Measurements from ENCODE around the gene CRABP2. TPM values are rescaled to one million over a fixed set of nuclear protein-coding genes. Genes with fewer than 3 reads are reported as not detected.

CRABP2 gene
- total RNA-seq, 2 experiments from 2014 or later = 0.68 to 0.80 TPM

DNA sequence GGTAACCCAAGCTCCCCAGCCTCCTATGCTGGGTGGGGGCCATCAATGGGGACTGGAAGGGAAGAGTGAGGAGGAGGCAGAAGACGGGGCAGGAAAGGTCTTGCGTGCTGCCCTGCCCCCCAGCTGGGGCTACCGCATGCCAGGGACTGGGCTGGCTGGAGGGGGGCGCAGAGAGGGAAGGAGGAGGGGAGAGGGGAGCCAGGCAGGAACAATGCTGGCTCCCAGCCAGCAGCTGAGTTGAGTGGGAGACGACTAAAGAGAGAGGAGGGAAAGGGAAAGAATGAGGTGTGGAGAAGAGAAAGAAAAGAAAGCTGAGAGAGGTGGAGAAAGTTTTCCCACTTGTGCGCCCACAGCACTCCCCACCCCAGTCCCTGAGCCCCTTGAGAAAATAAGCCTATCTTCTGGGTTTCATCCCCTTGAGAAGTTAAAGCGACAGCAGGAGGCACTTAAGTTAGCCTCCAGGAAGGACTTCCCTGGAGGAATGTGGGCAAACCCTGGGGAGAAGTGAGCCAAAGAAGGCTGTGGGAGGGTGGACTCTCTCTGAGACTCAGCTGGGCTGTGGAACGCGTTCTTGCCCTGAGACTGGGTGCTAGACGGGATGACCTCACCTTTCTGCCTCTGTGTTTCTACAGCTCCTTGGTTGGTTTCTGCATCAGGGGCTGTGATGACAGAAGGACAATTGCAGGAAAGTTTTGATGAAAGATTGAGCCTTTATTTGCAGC lies 15.3 kb downstream of the CRABP2 start:
- POLR2A ChIA-PET = interaction anchor here (0.6 to 1.9 kb wide), 6 partner anchors 16 to 66 kb away, joined by 3 to 10 read pairs (median 5); partner anchors contain the start of genes CRABP2 and ISG20L2
- H3K4me3 Mint-ChIP-seq = no peak overlapping the region

DNA sequence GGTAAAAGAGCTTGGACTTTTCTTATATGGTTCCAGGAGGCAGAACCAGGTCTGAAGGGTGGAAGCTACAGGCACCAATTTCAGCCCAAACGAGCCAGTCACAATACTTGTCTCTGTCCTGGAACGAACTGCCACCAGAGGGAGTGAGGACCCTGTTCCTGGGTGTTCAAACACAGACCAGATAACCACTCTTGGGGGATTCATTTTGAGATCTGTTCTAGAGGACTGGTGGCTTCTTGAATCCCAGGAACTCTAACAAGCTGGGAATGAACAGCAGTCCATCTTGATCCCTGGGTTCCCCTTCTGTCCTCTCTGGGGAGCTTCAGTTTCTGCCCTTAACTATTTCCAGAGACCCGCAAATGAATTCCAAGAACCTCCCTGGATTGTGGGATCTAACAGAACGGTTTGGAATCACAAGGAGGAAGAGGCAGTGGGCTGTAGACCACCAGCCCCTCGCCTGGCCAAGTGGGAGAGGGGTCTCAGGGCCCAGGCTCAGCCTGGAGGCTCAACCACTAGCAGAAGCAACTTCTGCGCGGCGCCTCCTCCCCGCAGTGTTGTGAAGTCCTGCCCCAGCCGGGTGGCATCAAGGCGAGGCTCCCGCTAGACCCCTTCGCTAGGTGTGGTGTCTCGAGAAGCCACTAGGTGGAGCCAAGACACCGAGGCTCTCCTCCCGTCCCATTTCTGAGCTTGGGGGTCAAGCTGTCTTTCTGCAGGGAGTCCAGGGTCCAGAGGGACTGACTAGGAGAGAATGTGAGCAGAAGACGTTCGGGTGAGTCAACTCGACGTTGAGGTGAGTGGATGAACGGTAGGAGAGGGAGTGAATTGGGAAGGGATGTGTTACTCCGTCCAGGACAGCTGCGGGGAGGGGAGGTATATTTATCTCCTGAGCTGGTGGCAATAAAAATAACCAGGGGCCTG lies 16.1 kb downstream of the CRABP2 start:
- Mint-ChIP-seq H3K9me3 (no peaks in the 10 kb centered on the region), H3K27ac (peak overlapping the region; percentile 64), H3K4me3 (no peak overlapping the region), H3K36me3 (no peaks in the 10 kb centered on the region), H3K27me3 (peaks cover 61% of the 10 kb centered on the region), H3K4me1 (peaks cover 24% of the 10 kb centered on the region)
- DNase-seq = peak; percentile 74
- ATAC-seq (ENCODE audit: low read depth) = peak; percentile 93
- POLR2A ChIA-PET = interaction anchor here (1.0 to 1.9 kb wide), 5 partner anchors 15 to 40 kb away, joined by 3 to 10 read pairs (median 6); partner anchors contain the start of genes CRABP2 and ISG20L2

More for the DNA sequence above, 15.3 kb downstream of the CRABP2 start:
- ATAC-seq (ENCODE audit: low read depth) = no peak
- Mint-ChIP-seq H3K4me1 (peaks cover 17% of the 10 kb centered on the region), H3K9me3 (no peaks in the 10 kb centered on the region), H3K27ac (no peak overlapping the region), H3K36me3 (no peaks in the 10 kb centered on the region), H3K27me3 (peaks cover 61% of the 10 kb centered on the region)
- no peak for DNase-seq

DNA sequence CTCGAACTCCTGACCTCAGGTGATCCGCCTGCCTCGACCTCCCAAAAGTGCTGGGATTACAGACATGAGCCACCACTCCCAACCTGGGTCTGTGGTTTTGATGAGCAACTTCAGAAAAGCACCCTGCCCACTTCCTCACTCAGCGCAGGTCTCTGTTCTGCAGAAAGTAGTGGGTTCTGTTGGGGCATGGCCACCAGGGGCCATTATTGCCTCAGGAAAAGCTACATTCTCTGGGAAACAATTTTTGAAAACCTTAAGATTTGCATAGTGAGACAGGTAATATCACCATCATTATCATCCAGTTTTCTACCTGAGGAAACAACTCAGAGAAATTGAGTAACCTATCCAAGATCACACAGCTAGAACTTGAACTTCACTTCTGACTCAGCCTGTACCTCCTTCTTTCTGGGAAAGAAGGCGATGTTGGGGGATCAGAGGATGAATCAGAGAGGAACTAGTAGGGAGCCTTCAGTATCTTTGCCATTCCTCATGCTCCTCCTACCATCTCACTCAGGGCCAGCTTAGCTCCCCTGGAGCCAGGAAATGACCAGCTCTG lies 21.1 kb downstream of the CRABP2 start:
- Mint-ChIP-seq H3K36me3 (no peaks in the 10 kb centered on the region), H3K4me1 (peaks cover 16% of the 10 kb centered on the region), H3K27ac (no peak overlapping the region), H3K27me3 (peaks cover 52% of the 10 kb centered on the region), H3K4me3 (no peak overlapping the region), H3K9me3 (no peaks in the 10 kb centered on the region)
- ATAC-seq (ENCODE audit: low read depth) (peak; percentile 83), DNase-seq (no peak)
- POLR2A ChIA-PET = interaction anchor here (0.7 to 1.8 kb wide), 5 partner anchors 22 to 68 kb away, joined by 4 to 7 read pairs (median 5); partner anchors contain the start of genes ISG20L2, METTL25B and MRPL24

DNA sequence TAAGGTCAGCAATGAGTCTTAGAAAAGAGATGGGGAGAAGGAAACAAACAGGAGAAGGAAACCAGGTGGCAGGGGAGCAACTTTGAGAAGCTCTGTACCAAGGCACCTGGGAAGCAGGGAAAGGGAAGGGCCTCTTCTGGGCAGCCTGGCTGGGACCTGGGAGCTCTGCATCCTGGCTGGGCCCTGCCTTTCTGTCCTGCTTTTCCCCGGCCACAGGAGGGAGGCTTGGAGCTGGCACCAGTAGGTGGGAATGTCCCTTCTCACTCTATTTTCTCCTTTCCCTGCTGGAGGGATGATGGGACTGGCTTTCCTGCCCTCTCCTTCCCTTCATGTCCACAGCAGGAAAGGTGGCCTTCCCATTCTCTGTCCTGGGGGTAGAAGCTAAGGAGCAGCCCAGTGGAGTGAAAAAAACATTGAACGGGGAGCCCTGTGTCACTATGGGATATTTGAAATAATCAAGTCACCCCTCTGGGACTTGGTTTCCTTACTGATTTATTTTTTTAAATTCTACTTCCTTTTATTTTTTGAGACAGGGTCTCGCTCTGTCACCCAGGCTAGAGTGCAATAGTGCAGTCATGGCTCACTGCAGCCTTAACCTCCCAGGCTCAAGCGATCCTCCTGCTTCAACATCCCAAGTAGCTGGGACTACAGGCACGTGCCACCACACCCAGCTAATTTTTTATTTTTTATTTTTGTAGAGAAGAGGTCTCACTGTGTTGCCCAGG lies 23.1 kb downstream of the CRABP2 start:
- no peak overlapping the region for H3K4me3 Mint-ChIP-seq
- H3K36me3 Mint-ChIP-seq = no peaks in the 10 kb centered on the region
- POLR2A ChIA-PET = no interaction called here
- no peak overlapping the region for H3K27ac Mint-ChIP-seq
- no peaks in the 10 kb centered on the region for H3K9me3 Mint-ChIP-seq
- peaks cover 58% of the 10 kb centered on the region for H3K27me3 Mint-ChIP-seq
- peaks cover 22% of the 10 kb centered on the region for H3K4me1 Mint-ChIP-seq
- ATAC-seq (ENCODE audit: low read depth) (no peak), DNase-seq (no peak)

DNA sequence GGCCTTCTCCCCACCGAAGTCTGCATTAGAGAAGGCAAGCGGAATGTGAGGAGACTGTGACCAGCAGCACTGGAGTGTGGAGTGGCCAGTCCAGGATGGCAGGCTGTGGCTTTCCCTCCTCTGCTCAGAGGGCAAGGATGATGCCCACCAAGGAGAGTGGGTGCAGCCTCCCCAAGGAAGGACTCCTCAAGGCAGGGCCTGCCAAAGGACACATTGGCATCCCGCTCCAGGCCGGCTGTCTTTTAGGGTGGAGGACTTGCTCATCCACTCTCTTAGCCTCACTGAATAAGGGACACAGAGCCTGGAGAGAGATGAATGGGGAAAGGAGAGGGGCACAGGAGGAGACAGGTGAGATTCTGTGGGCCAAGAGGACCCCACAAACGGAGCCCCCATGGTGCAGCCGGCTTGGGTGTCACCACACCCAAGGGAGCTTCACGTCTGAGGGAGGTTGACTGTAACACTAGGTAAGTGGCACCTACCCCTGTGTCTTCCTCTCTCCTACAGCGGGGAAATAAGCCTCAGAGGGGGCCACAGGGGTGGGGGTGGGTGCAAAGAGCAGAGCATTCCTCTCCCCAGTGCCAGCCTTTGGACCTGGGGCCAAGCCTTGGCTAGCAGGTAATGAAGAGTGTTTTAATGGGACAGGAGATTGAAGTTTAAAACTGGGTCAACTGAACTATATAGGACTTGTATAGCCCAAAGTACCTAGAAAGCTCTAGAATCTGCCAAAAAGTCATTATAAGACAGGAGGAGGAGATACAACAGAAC lies 24.0 kb downstream of the CRABP2 start:
- Mint-ChIP-seq H3K27me3 (peaks cover 63% of the 10 kb centered on the region), H3K27ac (no peak overlapping the region), H3K4me1 (peaks cover 22% of the 10 kb centered on the region), H3K36me3 (no peaks in the 10 kb centered on the region), H3K4me3 (no peak overlapping the region), H3K9me3 (no peaks in the 10 kb centered on the region)
- ATAC-seq (ENCODE audit: low read depth) = no peak
- no peak for DNase-seq
- POLR2A ChIA-PET = interaction anchor here (1.0 to 1.6 kb wide), 2 partner anchors 20 to 22 kb away, joined by 3 to 4 read pairs; no protein-coding TSS in a partner anchor

DNA sequence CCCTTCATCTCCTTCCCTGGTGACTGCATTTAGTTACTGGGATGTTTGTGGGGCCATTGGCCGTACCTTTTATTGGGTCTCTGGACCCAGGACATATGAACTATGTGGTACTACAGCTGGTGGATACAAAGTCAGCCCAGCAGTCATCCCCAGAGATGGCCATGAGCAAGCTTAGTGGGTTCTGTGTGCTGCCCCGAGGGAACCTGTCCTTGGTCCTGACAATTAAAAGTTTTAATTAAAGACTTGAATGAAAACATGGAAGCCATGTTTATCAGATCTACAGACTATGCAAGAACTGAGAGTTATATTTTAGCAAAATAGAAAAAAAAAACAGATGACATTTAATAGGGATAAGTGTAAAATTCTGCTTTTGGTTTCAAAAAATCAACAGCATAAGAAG lies 25.3 kb downstream of the CRABP2 start:
- DNase-seq = no peak
- peaks cover 22% of the 10 kb centered on the region for H3K4me1 Mint-ChIP-seq
- H3K9me3 Mint-ChIP-seq = no peaks in the 10 kb centered on the region
- no peak overlapping the region for H3K27ac Mint-ChIP-seq
- peaks cover 68% of the 10 kb centered on the region for H3K27me3 Mint-ChIP-seq
- no peak overlapping the region for H3K4me3 Mint-ChIP-seq
- no peaks in the 10 kb centered on the region for H3K36me3 Mint-ChIP-seq
- ATAC-seq (ENCODE audit: low read depth) = no peak
- POLR2A ChIA-PET = interaction anchor here (1.0 to 1.6 kb wide), 2 partner anchors 19 to 21 kb away, joined by 3 to 4 read pairs; no protein-coding TSS in a partner anchor

DNA sequence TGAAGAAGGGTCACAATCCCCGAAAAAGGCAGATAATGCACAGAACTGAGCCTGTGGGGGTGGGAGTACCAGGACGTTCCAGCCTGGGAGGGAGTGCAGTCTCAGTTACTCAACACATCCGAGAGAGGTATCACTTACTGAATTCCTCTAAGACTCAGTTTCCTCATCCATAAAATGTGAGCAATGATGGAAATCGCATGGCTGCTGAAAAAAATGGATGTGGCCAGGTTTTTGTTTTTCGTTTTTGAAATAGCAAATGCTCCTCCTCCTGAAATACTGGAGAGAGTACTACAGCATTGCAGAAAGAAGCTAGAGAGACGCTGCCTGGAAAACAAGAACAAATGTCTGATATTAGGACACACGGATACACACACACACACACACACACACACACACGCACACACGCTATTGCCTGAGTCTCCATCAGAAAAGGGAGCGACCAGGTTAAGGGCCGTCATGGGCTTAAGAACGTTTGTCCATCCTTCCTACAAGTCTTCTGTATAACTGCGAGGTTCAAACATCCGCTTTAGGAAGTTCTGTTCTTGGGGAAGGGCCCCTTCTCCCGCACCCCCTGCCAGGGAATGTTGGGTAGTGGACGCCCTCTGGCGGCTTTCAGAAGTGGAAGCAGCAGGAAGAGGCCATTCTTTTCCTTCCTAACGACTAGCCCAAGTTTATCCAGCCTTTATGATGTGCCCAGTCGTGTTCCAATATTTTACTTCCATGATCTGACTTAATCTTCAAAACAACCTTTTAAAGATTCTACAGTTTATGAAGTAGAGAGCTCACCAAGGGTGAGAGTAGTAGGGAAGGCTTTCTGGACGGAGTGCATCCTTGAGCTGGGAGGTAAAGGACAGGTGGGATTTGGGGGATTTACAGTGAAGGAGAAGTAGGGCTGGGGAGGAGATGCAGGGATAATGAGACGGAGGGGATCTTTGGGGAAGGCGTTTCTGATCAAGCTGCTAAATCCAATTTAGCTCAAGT lies 27.5 kb downstream of the CRABP2 start:
- Mint-ChIP-seq H3K27ac (no peak overlapping the region), H3K36me3 (no peaks in the 10 kb centered on the region), H3K4me1 (peaks cover 6% of the 10 kb centered on the region), H3K4me3 (no peak overlapping the region), H3K27me3 (peaks cover 75% of the 10 kb centered on the region), H3K9me3 (no peaks in the 10 kb centered on the region)
- ATAC-seq (ENCODE audit: low read depth) (no peak), DNase-seq (peak; percentile 45)
- POLR2A ChIA-PET = interaction anchor here (0.6 to 1.3 kb wide), 3 partner anchors 35 to 95 kb away, joined by 3 to 4 read pairs (median 4); no protein-coding TSS in a partner anchor

DNA sequence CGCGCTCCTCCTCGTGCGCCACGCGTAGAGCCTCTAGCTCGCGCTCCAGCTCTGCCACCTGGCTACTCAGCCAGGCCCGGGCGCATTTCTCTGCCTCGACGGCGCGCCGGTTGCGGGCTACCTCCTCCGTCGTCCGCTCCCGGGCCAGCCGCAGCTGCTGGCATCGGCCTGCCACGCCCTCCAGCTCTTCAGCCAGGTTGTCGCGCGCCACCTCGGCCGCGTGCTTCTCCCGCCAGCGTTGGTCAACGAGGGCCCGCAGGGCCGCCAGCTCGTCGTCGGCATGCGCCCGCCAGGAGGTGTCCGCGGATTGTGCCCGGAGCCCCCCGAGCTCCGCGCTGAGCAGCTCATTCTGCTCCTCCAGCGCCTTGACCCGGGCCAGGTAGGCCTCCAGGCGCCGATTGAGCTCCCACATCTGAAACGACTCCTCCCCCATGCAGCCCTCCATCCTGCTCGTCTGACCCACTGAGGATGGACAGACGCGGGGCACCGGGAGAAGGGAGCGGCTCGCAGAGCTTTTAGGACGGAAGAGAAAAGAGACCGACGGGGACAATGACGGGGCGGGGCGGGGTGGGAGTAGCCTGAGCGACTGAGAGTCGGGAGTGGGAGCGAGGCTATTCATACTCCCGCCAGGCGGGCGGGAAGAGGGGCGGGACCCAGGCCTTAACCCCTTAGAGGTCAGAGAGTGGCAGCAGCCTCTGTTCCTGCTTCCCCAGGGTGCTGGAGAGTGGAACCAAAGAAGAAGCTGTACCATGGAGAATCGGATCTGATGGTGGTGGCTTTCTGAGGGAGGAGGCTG lies 28.4 kb downstream of the CRABP2 start, which contains the start of gene NES:
TSS of gene NES (minus strand) at position 588 of the 796 bp plus-strand sequence. CDS start at position 445, 143 bp downstream.
- Mint-ChIP-seq H3K4me1 (peaks cover 6% of the 10 kb centered on the region), H3K27me3 (peaks cover 76% of the 10 kb centered on the region), H3K9me3 (no peaks in the 10 kb centered on the region), H3K27ac (no peak within 1 kb of the TSS), H3K4me3 (no peak within 1 kb of the TSS), H3K36me3 (no peaks in the 10 kb centered on the region)
- DNase-seq = no peak
- ATAC-seq (ENCODE audit: low read depth) = no peak
- POLR2A ChIA-PET = interaction anchor here (0.6 to 1.3 kb wide), 4 partner anchors 33 to 220 kb away, joined by 3 to 4 read pairs (median 4); no protein-coding TSS in a partner anchor

DNA sequence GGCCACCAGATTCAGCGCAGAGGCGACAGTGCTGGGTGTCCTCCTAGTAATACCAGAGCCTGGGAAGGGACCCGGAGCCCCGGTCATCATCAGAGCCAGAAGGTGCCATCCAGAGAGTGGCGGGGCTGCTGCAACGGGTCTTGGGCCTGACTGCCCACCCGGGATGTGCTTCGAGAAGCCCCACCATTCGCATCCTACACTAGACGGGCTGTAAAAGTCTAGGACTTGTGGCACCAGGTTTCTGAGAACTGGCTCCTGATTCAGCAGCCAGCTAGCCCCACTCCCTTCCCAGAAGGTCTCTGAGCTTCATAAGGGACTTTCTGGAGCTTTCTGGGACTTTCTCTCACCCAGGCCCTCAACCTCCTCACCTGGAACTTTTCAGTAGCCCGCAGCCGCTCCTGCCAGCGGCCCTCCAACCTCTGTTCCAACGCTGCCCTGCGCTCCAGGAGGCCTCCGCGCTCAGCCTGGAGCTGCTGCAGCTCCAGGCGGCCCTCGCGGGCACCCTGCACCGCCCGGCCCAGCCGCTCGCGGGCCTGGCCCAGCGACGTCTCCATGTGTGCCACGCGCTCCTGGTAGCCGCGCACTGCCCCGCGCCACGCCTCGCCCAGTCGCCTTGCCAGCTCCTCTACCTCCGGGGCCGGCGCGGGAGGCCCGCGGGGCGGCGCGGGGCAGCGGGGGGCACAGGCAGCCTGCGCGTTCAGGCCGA lies 29.1 kb downstream of the CRABP2 start:
- DNase-seq = no peak
- H3K4me3 Mint-ChIP-seq = no peak overlapping the region
- H3K27me3 Mint-ChIP-seq = peaks cover 76% of the 10 kb centered on the region
- no peaks in the 10 kb centered on the region for H3K9me3 Mint-ChIP-seq
- H3K36me3 Mint-ChIP-seq = no peaks in the 10 kb centered on the region
- POLR2A ChIA-PET = interaction anchor here (1.0 to 1.3 kb wide), 3 partner anchors 32 to 52 kb away, joined by 3 to 4 read pairs (median 3); no protein-coding TSS in a partner anchor
- no peak for ATAC-seq (ENCODE audit: low read depth)
- H3K4me1 Mint-ChIP-seq = peaks cover 6% of the 10 kb centered on the region
- H3K27ac Mint-ChIP-seq = no peak overlapping the region

Measured in activated naive CD8-positive, alpha-beta T cell treated with anti-CD3 and anti-CD28 coated beads, Interleukin-2, amount 10 ng/mL, durations not matched to agents 7 days and 5 days (primary cell).